Hepatocyte (in vitro differentiated cells): ENCODE measurements around the gene AOPEP. TPM values are rescaled to one million over a fixed set of nuclear protein-coding genes. Genes with fewer than 3 reads are reported as not detected.
A peak's percentile ranks its signal among the peaks of the same experiment; 100 is the strongest.

ENCODE experiments used
- DNase-seq: peaks from one replicate; pipeline ENCODE4 v3.0.0-alpha.2; 2016; ENCODE audit warnings: low spot score
- H2AFZ ChIP-seq: fragments of 200-600 bp; sonication (generic); 2 replicates; pipeline ENCODE4 v1.6.0; 2016; ENCODE audit warnings: antibody characterized with exemption, mild to moderate bottlenecking
- H3K27ac ChIP-seq: fragments of 200-600 bp; sonication (generic); 2 replicates; pipeline ENCODE4 v1.5.1; 2016; ENCODE audit warnings: mild to moderate bottlenecking
- H3K27me3 ChIP-seq: fragments of 200-600 bp; sonication (generic); 2 replicates; pipeline ENCODE4 v1.6.1; 2016
- H3K36me3 ChIP-seq: fragments of 200-600 bp; sonication (generic); replicated peaks from 2 replicates; pipeline ENCODE4 v1.5.1; 2016; ENCODE audit warnings: low read depth; ENCODE audit not compliant: insufficient read depth
- H3K4me1 ChIP-seq: fragments of 200-600 bp; sonication (generic); 2 replicates; pipeline ENCODE4 v1.5.1; 2016; ENCODE audit warnings: mild to moderate bottlenecking, moderate library complexity; ENCODE audit not compliant: insufficient read depth
- H3K4me2 ChIP-seq: fragments of 200-600 bp; sonication (generic); 2 replicates; pipeline ENCODE4 v1.6.0; 2016
- H3K4me3 ChIP-seq: fragments of 200-600 bp; sonication (generic); 2 replicates; pipeline ENCODE4 v1.5.1; 2016; ENCODE audit warnings: mild to moderate bottlenecking
- H3K79me2 ChIP-seq: fragments of 200-600 bp; sonication (generic); 2 replicates; pipeline ENCODE4 v1.6.0; 2017; ENCODE audit warnings: mild to moderate bottlenecking
- H3K9me2 ChIP-seq: fragments of 200-600 bp; sonication (generic); replicated peaks from 2 replicates; pipeline ENCODE4 v1.6.0; 2017; ENCODE audit warnings: mild to moderate bottlenecking; ENCODE audit not compliant: insufficient read depth
- H3K9me3 ChIP-seq: fragments of 200-600 bp; sonication (generic); 2 replicates; pipeline ENCODE4 v1.5.1; 2016; ENCODE audit warnings: low read depth, mild to moderate bottlenecking
- H4K20me1 ChIP-seq: fragments of 200-600 bp; sonication (generic); 2 replicates; pipeline ENCODE4 v1.6.0; 2016; ENCODE audit warnings: mild to moderate bottlenecking; ENCODE audit not compliant: insufficient read depth, poor library complexity, severe bottlenecking
- EZH2 ChIP-seq: fragments of 200-600 bp; sonication (generic); IDR thresholded peaks from 2 replicates; pipeline ENCODE4 v1.6.1; 2016; ENCODE audit warnings: antibody characterized with exemption, mild to moderate bottlenecking, borderline replicate concordance
- EZH2phosphoT487 ChIP-seq: fragments of 200-600 bp; sonication (generic); IDR thresholded peaks from one replicate; pipeline ENCODE4 v1.6.1; 2018; ENCODE audit warnings: antibody characterized with exemption, mild to moderate bottlenecking, low read depth, moderate library complexity; ENCODE audit not compliant: unreplicated experiment, severe bottlenecking
- WGBS: methylation state at CpG from one replicate; pipeline ENCODE4 v1.1.6; 2016; ENCODE audit warnings: low lambda C conversion rate; ENCODE audit errors: missing lambda C conversion rate; 5-methylcytosine and 5-hydroxymethylcytosine counted together
- polyA plus RNA-seq: library from polyadenylated mRNA; unstranded; fragments of >200 nt; fragmentation: Nextera tagmentation; extraction: Ambion mirVana; gene quantifications from 2 replicates; pipeline ENCODE4 v1.2.1, GENCODE V29; 2016
- total RNA-seq: library from RNA; depleted of rRNA; stranded (reverse); fragments of >200 nt; gene quantifications from 2 replicates; pipeline ENCODE4 v1.2.3, GENCODE V29; 2014
- TF ChIP-seq, protein P1 (sequence below): fragments of 200-600 bp; sonication (generic); IDR thresholded peaks from 2 replicates; pipeline ENCODE4 v1.5.1; 2016; ENCODE audit warnings: antibody characterized with exemption, mild to moderate bottlenecking; ENCODE audit not compliant: poor library complexity

Gene AOPEP
- total and polyA plus RNA-seq, 2 experiments from 2014 or later = 82.8 to 101 TPM

DNA sequence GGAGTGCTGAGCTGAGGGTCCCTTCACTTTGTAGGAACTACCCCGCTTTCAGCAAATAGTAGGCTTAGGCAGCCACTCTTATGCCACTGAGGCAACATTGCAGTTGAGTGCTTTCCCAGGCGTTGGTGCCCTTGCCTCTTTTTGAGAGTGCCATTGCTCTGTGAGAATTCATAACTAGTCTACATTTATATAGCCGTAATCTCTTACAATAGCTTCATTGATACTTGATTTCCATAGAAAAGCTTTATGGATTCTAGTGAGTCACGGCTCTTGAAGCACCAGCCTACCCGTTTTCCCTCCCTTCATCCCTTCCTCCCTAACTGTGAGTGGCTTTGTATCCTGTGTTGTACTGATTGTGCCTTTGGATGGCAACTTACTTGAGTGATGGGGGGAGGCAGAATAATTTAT is 283.9 kb downstream of the AOPEP start:
- peaks cover 98% of the 10 kb centered on the region for H3K79me2 ChIP-seq
- WGBS = 74% methylated on average over 5 of the region's 5 CpGs
- no peaks in the 10 kb centered on the region for H4K20me1 ChIP-seq
- H3K27ac ChIP-seq = peak overlapping the region; percentile 96
- H2AFZ ChIP-seq = no peak overlapping the region
- H3K9me2 ChIP-seq = no peaks in the 10 kb centered on the region
- H3K36me3 ChIP-seq = no peaks in the 10 kb centered on the region
- TF ChIP-seq EZH2phosphoT487 = no peak
- TF ChIP-seq, protein P1, sequence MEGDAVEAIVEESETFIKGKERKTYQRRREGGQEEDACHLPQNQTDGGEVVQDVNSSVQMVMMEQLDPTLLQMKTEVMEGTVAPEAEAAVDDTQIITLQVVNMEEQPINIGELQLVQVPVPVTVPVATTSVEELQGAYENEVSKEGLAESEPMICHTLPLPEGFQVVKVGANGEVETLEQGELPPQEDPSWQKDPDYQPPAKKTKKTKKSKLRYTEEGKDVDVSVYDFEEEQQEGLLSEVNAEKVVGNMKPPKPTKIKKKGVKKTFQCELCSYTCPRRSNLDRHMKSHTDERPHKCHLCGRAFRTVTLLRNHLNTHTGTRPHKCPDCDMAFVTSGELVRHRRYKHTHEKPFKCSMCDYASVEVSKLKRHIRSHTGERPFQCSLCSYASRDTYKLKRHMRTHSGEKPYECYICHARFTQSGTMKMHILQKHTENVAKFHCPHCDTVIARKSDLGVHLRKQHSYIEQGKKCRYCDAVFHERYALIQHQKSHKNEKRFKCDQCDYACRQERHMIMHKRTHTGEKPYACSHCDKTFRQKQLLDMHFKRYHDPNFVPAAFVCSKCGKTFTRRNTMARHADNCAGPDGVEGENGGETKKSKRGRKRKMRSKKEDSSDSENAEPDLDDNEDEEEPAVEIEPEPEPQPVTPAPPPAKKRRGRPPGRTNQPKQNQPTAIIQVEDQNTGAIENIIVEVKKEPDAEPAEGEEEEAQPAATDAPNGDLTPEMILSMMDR = no peak
- no peak for TF ChIP-seq EZH2
- H3K4me2 ChIP-seq = peak overlapping the region; percentile 76
- H3K4me3 ChIP-seq = no peak overlapping the region
- H3K9me3 ChIP-seq = no peaks in the 10 kb centered on the region
- H3K27me3 ChIP-seq = no peaks in the 10 kb centered on the region
- peaks cover 5% of the 10 kb centered on the region for H3K4me1 ChIP-seq
- DNase-seq = no peak

DNA sequence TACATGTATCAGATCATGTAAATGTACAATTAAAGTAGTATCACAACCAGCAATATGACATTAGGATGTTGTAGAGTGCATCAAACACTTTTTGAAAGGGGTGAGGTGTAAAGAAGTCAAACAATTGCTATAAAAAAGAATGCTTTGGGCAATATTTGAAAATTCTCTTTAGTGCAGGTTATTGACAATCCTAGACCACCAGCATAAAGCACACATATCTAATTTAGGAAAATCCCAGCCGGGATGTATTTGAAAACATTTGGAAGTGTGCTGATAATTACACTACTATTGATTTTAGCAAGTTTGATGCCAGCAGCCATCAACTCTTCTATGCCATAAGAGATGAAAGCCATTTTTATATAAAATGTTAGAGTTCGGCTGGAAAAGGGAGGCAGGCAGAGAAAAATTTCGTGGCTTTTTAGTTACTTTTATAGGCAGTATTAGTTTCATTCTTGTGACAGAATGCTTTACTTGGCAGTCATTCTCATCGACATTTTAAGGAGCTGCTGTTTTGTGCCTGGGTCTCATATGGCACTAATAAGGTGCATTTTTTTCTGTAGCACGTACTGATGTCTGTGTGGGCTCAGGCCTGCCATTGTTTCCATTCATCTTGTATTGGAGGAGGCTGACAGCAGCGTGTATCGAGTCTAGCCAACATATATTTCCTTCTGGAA is 285.7 kb downstream of the AOPEP start:
- Histone ChIP-seq H4K20me1 (no peaks in the 10 kb centered on the region), H3K4me1 (peaks cover 5% of the 10 kb centered on the region), H3K27ac (peak overlapping the region; percentile 96), H3K4me2 (peak overlapping the region; percentile 30), H3K9me2 (no peaks in the 10 kb centered on the region), H3K79me2 (peaks cover 98% of the 10 kb centered on the region), H3K27me3 (no peaks in the 10 kb centered on the region), H3K9me3 (no peaks in the 10 kb centered on the region), H3K4me3 (no peak overlapping the region), H2AFZ (no peak overlapping the region), H3K36me3 (no peaks in the 10 kb centered on the region)
- no peak for DNase-seq
- WGBS = 59% methylated on average over 7 of the region's 7 CpGs
- TF ChIP-seq, protein P1 = no peak
- no peak for TF ChIP-seq EZH2
- TF ChIP-seq EZH2phosphoT487 = no peak

DNA sequence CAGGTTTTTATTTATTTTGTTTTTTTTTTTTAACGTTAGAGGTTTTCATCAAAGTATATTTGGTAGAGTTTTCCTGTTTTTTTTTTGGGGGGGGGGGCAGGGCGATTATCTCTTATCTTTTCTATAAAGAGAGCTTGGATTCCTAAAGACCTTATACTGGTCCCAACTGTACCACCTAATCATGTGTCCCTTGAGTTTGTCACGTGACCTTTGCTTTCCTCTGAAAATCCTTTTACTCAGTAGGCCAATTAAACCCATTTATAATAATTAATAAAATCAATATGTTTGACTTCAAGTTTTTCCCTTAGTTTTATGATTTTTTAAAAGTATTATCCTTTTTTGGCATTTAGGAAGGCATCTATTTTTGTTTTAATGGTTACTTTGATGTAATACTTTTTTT is 286.4 kb downstream of the AOPEP start:
- no peak for TF ChIP-seq EZH2
- no peak for TF ChIP-seq EZH2phosphoT487
- TF ChIP-seq, protein P1 = no peak
- H2AFZ ChIP-seq = no peak overlapping the region
- H3K4me1 ChIP-seq = peaks cover 8% of the 10 kb centered on the region
- H3K4me2 ChIP-seq = no peak overlapping the region
- H3K27me3 ChIP-seq = no peaks in the 10 kb centered on the region
- no peaks in the 10 kb centered on the region for H3K9me2 ChIP-seq
- DNase-seq = no peak
- 90% methylated on average over 2 of the region's 3 CpGs for WGBS
- H3K79me2 ChIP-seq = peaks cover 98% of the 10 kb centered on the region
- H3K27ac ChIP-seq = peak overlapping the region; percentile 96
- H3K36me3 ChIP-seq = no peaks in the 10 kb centered on the region
- no peaks in the 10 kb centered on the region for H4K20me1 ChIP-seq
- H3K4me3 ChIP-seq = no peak overlapping the region
- H3K9me3 ChIP-seq = no peaks in the 10 kb centered on the region
